Mammary epithelial cell (primary cell): Measurements from ENCODE around the gene DSTN.

Experiments used
- CTCF ChIP-seq, 2 donors: IDR thresholded peaks in 1 of 2; conservative IDR thresholded peaks in 1 of 2; 2 replicates each; pipeline ENCODE4 v1.5.1; 2011 to 2012; ENCODE audit warnings: inconsistent platforms in 2 of 2, low read length in 2 of 2, mild to moderate bottlenecking in 2 of 2, control low read depth in 1 of 2, low read depth in 1 of 2; ENCODE audit not compliant: insufficient read depth in 1 of 2; ENCODE audit errors: extremely low read depth in 1 of 2
- EZH2 ChIP-seq: IDR thresholded peaks from 2 replicates; pipeline ENCODE4 v1.6.1; 2012; ENCODE audit warnings: low read length, inconsistent platforms, borderline replicate concordance

GRCh38 chr20:17557675-17558006, 12.2 kb upstream of the DSTN start:
- TF ChIP-seq CTCF (conservative IDR thresholded peaks at IDR 0.05 in 1 of 2, IDR thresholded peaks at IDR 0.05 in 1 of 2; ENCODE audit: extremely low read depth in 1 of 2, insufficient read depth in 1 of 2, low read depth in 1 of 2, low read length in 2 of 2) (no peak), EZH2 (no peak)
